ENCODE results near the gene FN3KRP. TPM values are rescaled to one million over a fixed set of nuclear protein-coding genes. Genes with fewer than 3 reads are reported as not detected.
A peak's percentile ranks its signal among the peaks of the same experiment; 100 is the strongest.

The FN3KRP gene
- total and polyA plus RNA-seq, 2 of the 13 experiments (the other 11 are each of a cell fraction or from before 2014, with no cell fraction given), result 22.4 to 28.2 TPM

- no peak for TF ChIP-seq CAMTA2 (CRISPR knock-in tag; IDR thresholded peaks at IDR 0.05; ENCODE audit: borderline replicate concordance)
- no peak for TF ChIP-seq THAP8 (CRISPR knock-in tag; IDR thresholded peaks at IDR 0.05; ENCODE audit: borderline replicate concordance)
- TF ChIP-seq, protein P1, sequence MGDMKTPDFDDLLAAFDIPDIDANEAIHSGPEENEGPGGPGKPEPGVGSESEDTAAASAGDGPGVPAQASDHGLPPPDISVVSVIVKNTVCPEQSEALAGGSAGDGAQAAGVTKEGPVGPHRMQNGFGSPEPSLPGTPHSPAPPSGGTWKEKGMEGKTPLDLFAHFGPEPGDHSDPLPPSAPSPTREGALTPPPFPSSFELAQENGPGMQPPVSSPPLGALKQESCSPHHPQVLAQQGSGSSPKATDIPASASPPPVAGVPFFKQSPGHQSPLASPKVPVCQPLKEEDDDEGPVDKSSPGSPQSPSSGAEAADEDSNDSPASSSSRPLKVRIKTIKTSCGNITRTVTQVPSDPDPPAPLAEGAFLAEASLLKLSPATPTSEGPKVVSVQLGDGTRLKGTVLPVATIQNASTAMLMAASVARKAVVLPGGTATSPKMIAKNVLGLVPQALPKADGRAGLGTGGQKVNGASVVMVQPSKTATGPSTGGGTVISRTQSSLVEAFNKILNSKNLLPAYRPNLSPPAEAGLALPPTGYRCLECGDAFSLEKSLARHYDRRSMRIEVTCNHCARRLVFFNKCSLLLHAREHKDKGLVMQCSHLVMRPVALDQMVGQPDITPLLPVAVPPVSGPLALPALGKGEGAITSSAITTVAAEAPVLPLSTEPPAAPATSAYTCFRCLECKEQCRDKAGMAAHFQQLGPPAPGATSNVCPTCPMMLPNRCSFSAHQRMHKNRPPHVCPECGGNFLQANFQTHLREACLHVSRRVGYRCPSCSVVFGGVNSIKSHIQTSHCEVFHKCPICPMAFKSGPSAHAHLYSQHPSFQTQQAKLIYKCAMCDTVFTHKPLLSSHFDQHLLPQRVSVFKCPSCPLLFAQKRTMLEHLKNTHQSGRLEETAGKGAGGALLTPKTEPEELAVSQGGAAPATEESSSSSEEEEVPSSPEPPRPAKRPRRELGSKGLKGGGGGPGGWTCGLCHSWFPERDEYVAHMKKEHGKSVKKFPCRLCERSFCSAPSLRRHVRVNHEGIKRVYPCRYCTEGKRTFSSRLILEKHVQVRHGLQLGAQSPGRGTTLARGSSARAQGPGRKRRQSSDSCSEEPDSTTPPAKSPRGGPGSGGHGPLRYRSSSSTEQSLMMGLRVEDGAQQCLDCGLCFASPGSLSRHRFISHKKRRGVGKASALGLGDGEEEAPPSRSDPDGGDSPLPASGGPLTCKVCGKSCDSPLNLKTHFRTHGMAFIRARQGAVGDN (CRISPR knock-in tag; IDR thresholded peaks at IDR 0.05), result peak; percentile 47
- no peak for TF ChIP-seq NR3C1 (CRISPR knock-in tag; IDR thresholded peaks at IDR 0.05)
- no peak for TF ChIP-seq HES4 (CRISPR knock-in tag; IDR thresholded peaks at IDR 0.05; ENCODE audit: borderline replicate concordance)
- TF ChIP-seq ZNF543 (CRISPR knock-in tag; IDR thresholded peaks at IDR 0.05), result no peak
- TF ChIP-seq, protein P2, sequence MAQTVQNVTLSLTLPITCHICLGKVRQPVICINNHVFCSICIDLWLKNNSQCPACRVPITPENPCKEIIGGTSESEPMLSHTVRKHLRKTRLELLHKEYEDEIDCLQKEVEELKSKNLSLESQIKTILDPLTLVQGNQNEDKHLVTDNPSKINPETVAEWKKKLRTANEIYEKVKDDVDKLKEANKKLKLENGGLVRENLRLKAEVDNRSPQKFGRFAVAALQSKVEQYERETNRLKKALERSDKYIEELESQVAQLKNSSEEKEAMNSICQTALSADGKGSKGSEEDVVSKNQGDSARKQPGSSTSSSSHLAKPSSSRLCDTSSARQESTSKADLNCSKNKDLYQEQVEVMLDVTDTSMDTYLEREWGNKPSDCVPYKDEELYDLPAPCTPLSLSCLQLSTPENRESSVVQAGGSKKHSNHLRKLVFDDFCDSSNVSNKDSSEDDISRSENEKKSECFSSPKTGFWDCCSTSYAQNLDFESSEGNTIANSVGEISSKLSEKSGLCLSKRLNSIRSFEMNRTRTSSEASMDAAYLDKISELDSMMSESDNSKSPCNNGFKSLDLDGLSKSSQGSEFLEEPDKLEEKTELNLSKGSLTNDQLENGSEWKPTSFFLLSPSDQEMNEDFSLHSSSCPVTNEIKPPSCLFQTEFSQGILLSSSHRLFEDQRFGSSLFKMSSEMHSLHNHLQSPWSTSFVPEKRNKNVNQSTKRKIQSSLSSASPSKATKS (CRISPR knock-in tag; IDR thresholded peaks at IDR 0.05), result no peak
- no peak for TF ChIP-seq ZNF598 (CRISPR knock-in tag; IDR thresholded peaks at IDR 0.05; ENCODE audit: borderline replicate concordance)
- TF ChIP-seq PCBP2 (optimal IDR thresholded peaks at IDR 0.05; ENCODE audit: low read depth, low read length, poor library complexity, severe bottlenecking), result no peak
- TF ChIP-seq ZNF274 (CRISPR knock-in tag; IDR thresholded peaks at IDR 0.05), result 0 out of 2 replicates have a peak, but pooled peaks have one; percentile 26
- no peak for TF ChIP-seq ESRRA (CRISPR knock-in tag; IDR thresholded peaks at IDR 0.05; ENCODE audit: low read depth)
- no peak for TF ChIP-seq ZNF567 (CRISPR knock-in tag; IDR thresholded peaks at IDR 0.05; ENCODE audit: borderline replicate concordance)
- no peak for TF ChIP-seq FOXA1 (IDR thresholded peaks at IDR 0.05)
- TF ChIP-seq FOXA1 (CRISPR knock-in tag; IDR thresholded peaks at IDR 0.05), result no peak
- TF ChIP-seq PHF20 (CRISPR knock-in tag; IDR thresholded peaks at IDR 0.05), result no peak
- TF ChIP-seq, protein P3, sequence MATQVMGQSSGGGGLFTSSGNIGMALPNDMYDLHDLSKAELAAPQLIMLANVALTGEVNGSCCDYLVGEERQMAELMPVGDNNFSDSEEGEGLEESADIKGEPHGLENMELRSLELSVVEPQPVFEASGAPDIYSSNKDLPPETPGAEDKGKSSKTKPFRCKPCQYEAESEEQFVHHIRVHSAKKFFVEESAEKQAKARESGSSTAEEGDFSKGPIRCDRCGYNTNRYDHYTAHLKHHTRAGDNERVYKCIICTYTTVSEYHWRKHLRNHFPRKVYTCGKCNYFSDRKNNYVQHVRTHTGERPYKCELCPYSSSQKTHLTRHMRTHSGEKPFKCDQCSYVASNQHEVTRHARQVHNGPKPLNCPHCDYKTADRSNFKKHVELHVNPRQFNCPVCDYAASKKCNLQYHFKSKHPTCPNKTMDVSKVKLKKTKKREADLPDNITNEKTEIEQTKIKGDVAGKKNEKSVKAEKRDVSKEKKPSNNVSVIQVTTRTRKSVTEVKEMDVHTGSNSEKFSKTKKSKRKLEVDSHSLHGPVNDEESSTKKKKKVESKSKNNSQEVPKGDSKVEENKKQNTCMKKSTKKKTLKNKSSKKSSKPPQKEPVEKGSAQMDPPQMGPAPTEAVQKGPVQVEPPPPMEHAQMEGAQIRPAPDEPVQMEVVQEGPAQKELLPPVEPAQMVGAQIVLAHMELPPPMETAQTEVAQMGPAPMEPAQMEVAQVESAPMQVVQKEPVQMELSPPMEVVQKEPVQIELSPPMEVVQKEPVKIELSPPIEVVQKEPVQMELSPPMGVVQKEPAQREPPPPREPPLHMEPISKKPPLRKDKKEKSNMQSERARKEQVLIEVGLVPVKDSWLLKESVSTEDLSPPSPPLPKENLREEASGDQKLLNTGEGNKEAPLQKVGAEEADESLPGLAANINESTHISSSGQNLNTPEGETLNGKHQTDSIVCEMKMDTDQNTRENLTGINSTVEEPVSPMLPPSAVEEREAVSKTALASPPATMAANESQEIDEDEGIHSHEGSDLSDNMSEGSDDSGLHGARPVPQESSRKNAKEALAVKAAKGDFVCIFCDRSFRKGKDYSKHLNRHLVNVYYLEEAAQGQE (IDR thresholded peaks at IDR 0.05; ENCODE audit: borderline replicate concordance in 1 of 2, low read depth in 1 of 2, low read length in 2 of 2), result no peak
- no peak for TF ChIP-seq TEAD3 (CRISPR knock-in tag; optimal IDR thresholded peaks at IDR 0.05; ENCODE audit: borderline replicate concordance)
- no peak for TF ChIP-seq KLF9 (CRISPR knock-in tag; IDR thresholded peaks at IDR 0.05; ENCODE audit: low read depth)
These were observed 27.1 kb downstream of the FN3KRP start (continued) for GRCh38 chr17:82743344-82744219.
